Osteocyte (in vitro differentiated cells): ENCODE data around the gene ZNF281. TPM values are rescaled to one million over a fixed set of nuclear protein-coding genes. Genes with fewer than 3 reads are reported as not detected.

ENCODE experiments used
- DNase-seq: peaks from one replicate; pipeline ENCODE4 v3.0.0; 2021; ENCODE audit warnings: mixed read lengths; ENCODE audit not compliant: unreplicated experiment; ENCODE audit errors: extremely low spot score
- H3K27ac Mint-ChIP-seq: one replicate; pipeline ENCODE4 v1.8.0; 2021; ENCODE audit warnings: mild to moderate bottlenecking, mixed read lengths; ENCODE audit not compliant: unreplicated experiment
- H3K27me3 Mint-ChIP-seq: one replicate; pipeline ENCODE4 v1.8.0; 2021; ENCODE audit warnings: mixed read lengths; ENCODE audit not compliant: unreplicated experiment
- H3K36me3 Mint-ChIP-seq: one replicate; pipeline ENCODE4 v1.8.0; 2021; ENCODE audit warnings: mixed read lengths; ENCODE audit not compliant: unreplicated experiment
- H3K4me1 Mint-ChIP-seq: one replicate; pipeline ENCODE4 v1.8.0; 2021; ENCODE audit warnings: mixed read lengths; ENCODE audit not compliant: unreplicated experiment
- H3K4me3 Mint-ChIP-seq: one replicate; pipeline ENCODE4 v1.8.0; 2021; ENCODE audit warnings: mild to moderate bottlenecking, moderate library complexity, mixed read lengths; ENCODE audit not compliant: unreplicated experiment
- H3K9me3 Mint-ChIP-seq: one replicate; pipeline ENCODE4 v1.8.0; 2021; ENCODE audit warnings: mixed read lengths; ENCODE audit not compliant: unreplicated experiment
- CTCF ChIP-seq: fragments of 200-600 bp; sonication (generic); IDR thresholded peaks from 2 replicates; pipeline ENCODE4 v1.5.0; 2021; ENCODE audit warnings: antibody characterized with exemption, mild to moderate bottlenecking, moderate library complexity
- total RNA-seq: library from RNA; stranded (reverse); gene quantifications from 2 replicates; pipeline ENCODE4 v1.2.1, GENCODE V29; 2021

Gene ZNF281
- total RNA-seq, 1 donor from 2014 or later: 18.2 TPM

- Mint-ChIP-seq H3K9me3 (peaks cover 10% of the 10 kb centered on the region), H3K4me3 (no peak overlapping the region), H3K27me3 (no peaks in the 10 kb centered on the region), H3K27ac (no peak overlapping the region), H3K36me3 (peaks cover 29% of the 10 kb centered on the region), H3K4me1 (peaks cover 35% of the 10 kb centered on the region)
- TF ChIP-seq CTCF: no peak
- DNase-seq: no peak
Observed at GRCh38 chr1:200401708-200402107, 8.1 kb downstream of the ZNF281 start.

GRCh38 chr1:200401263-200401662 is 8.6 kb downstream of the ZNF281 start:
- no peak overlapping the region for H3K4me3 Mint-ChIP-seq
- peaks cover 25% of the 10 kb centered on the region for H3K36me3 Mint-ChIP-seq
- TF ChIP-seq CTCF: no peak
- no peak overlapping the region for H3K27ac Mint-ChIP-seq
- H3K4me1 Mint-ChIP-seq: peaks cover 30% of the 10 kb centered on the region
- H3K9me3 Mint-ChIP-seq: peaks cover 6% of the 10 kb centered on the region
- no peak for DNase-seq
- H3K27me3 Mint-ChIP-seq: no peaks in the 10 kb centered on the region

GRCh38 chr1:200400556-200400955 is 9.3 kb downstream of the ZNF281 start:
- TF ChIP-seq CTCF: no peak
- peaks cover 18% of the 10 kb centered on the region for H3K36me3 Mint-ChIP-seq
- peaks cover 23% of the 10 kb centered on the region for H3K4me1 Mint-ChIP-seq
- DNase-seq: no peak
- no peak overlapping the region for H3K4me3 Mint-ChIP-seq
- no peaks in the 10 kb centered on the region for H3K9me3 Mint-ChIP-seq
- H3K27ac Mint-ChIP-seq: no peak overlapping the region
- H3K27me3 Mint-ChIP-seq: no peaks in the 10 kb centered on the region

GRCh38 chr1:200399860-200400259 is 10.0 kb downstream of the ZNF281 start:
- peaks cover 15% of the 10 kb centered on the region for H3K36me3 Mint-ChIP-seq
- DNase-seq: no peak

GRCh38 chr1:200398373-200398772 is 11.5 kb downstream of the ZNF281 start:
- Mint-ChIP-seq H3K9me3 (no peaks in the 10 kb centered on the region), H3K36me3 (peaks cover 8% of the 10 kb centered on the region), H3K27ac (no peak overlapping the region), H3K27me3 (no peaks in the 10 kb centered on the region), H3K4me3 (no peak overlapping the region), H3K4me1 (peaks cover 15% of the 10 kb centered on the region)
- TF ChIP-seq CTCF: no peak
- DNase-seq: no peak

More at GRCh38 chr1:200399860-200400259, 10.0 kb downstream of the ZNF281 start:
- H3K9me3 Mint-ChIP-seq: no peaks in the 10 kb centered on the region
- H3K27ac Mint-ChIP-seq: no peak overlapping the region
- H3K27me3 Mint-ChIP-seq: no peaks in the 10 kb centered on the region
- peaks cover 20% of the 10 kb centered on the region for H3K4me1 Mint-ChIP-seq
- H3K4me3 Mint-ChIP-seq: no peak overlapping the region
- TF ChIP-seq CTCF: no peak
